ENCODE measurements around the gene C1QTNF5.

The C1QTNF5 gene

DNA sequence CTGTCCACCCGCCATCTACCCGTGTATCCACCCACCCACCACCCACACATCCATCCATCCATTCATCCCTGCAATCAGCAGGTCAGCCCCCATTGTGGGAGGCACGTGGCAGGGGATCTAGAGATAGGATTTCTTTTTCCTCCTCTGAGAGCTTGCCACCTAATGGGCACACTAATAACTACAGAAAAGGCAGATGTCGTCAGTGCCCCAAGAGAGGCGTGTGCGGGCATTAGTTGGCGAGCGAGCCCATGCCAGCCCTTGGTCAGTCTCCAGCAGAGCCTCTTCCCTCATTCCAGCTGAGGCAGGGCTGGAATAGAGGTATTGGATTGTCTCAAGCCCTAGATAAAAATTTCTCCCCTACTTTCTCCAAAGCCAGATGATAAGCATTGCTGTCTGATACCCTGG is 31.1 kb upstream of the C1QTNF5 start:
- TF ChIP-seq EGR2 (tag by site-specific recombination; IDR thresholded peaks at IDR 0.05; ENCODE audit: low read depth) = peak; percentile 98
- peak; percentile 57 for TF ChIP-seq GLIS1 (tag by site-specific recombination; IDR thresholded peaks at IDR 0.05)
- peak; percentile 38; the same call in 1 of the 2 replicates for TF ChIP-seq SP2 (tag by site-specific recombination; IDR thresholded peaks at IDR 0.05)
- TF ChIP-seq ZNF292 (tag by site-specific recombination; IDR thresholded peaks at IDR 0.05; ENCODE audit: borderline replicate concordance, low read depth) = no peak
- TF ChIP-seq ZIC2 (tag by site-specific recombination; IDR thresholded peaks at IDR 0.05) = peak; percentile 71
- no peak for TF ChIP-seq FEZF1 (tag by site-specific recombination; IDR thresholded peaks at IDR 0.05)
- TF ChIP-seq ZBTB17 (tag by site-specific recombination; IDR thresholded peaks at IDR 0.05) = 0 out of 2 replicates have a peak, but pooled peaks have one; percentile 25
- TF ChIP-seq ZFHX2 (tag by site-specific recombination; conservative IDR thresholded peaks at IDR 0.05) = peak; percentile 97
- POLR2A ChIA-PET = interaction anchor here (1.2 to 1.5 kb wide), 2 partner anchors 34 to 277 kb away, joined by 3 to 4 read pairs; no protein-coding TSS in a partner anchor
- no peak overlapping the region for H3K4me3 ChIP-seq (ENCODE audit: low read depth, low read length)
- no peaks in the 10 kb centered on the region for H3K36me3 ChIP-seq (ENCODE audit: control insufficient read depth in 2 of 2, insufficient read depth in 1 of 2, low read length in 2 of 2)
- peaks cover 2% of the 10 kb centered on the region; the same call in 1 of the 2 replicates for H3K4me1 ChIP-seq (ENCODE audit: control insufficient read depth, insufficient read depth, low read length)
- CTCF ChIA-PET = interaction anchor here (1.8 to 5.4 kb wide), 7 partner anchors 9 to 64 kb away, joined by 5 to 59 read pairs (median 13); partner anchors contain the start of genes C1QTNF5 and USP2
- H3K9me3 ChIP-seq (ENCODE audit: control insufficient read depth, insufficient read depth, low read depth, low read length) = no peaks in the 10 kb centered on the region
- H3K27ac ChIP-seq (ENCODE audit: extremely low read depth, low read depth, low read length) = no peak overlapping the region

DNA sequence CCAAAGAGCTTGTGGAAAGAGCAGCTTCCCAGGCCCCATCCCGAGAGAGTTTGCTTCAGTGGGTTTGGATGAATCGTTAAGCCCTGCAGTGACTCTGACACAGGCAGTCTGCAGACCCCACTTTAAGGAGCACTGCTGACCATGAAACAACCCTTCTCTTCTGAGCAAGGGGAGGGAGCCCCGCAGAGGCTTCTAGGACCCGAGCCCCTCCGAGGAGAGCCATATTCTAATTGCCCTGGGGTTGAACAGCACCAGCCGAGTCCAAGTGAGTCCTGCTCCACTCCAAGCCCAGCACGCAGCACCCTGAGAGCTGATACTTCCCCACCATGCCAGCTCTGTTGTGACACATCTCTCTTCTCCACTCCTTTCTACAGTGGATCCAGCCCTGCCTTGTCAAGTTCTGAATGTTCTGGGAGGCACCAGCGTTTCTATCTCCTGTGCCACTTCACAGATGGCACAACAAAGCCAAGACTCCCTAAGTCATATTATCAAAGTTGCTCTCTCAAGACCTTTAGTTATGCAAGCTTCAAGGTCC is 30.5 kb upstream of the C1QTNF5 start:
- TF ChIP-seq ZNF350 (tag by site-specific recombination; IDR thresholded peaks at IDR 0.05) (no peak), TCF7L2 (IDR thresholded peaks at IDR 0.05; ENCODE audit: borderline replicate concordance, low read depth, low read length) (no peak), ZNF280D (tag by site-specific recombination; IDR thresholded peaks at IDR 0.05) (no peak), HOXD13 (CRISPR knock-in tag; IDR thresholded peaks at IDR 0.05; ENCODE audit: borderline replicate concordance) (no peak), ZNF211 (tag by site-specific recombination; IDR thresholded peaks at IDR 0.05; ENCODE audit: low read depth) (no peak), AEBP2 (tag by site-specific recombination; IDR thresholded peaks at IDR 0.05; ENCODE audit: borderline replicate concordance) (no peak), ZNF114 (tag by site-specific recombination; IDR thresholded peaks at IDR 0.05) (no peak), ZNF571 (tag by site-specific recombination; IDR thresholded peaks at IDR 0.05) (no peak), SALL2 (tag by site-specific recombination; IDR thresholded peaks at IDR 0.05; ENCODE audit: borderline replicate concordance) (no peak), ZNF324 (tag by site-specific recombination; IDR thresholded peaks at IDR 0.05) (no peak), ZFP37 (tag by site-specific recombination; IDR thresholded peaks at IDR 0.05) (no peak), YY1 (tag by site-specific recombination; IDR thresholded peaks at IDR 0.05) (no peak), ZNF292 (tag by site-specific recombination; IDR thresholded peaks at IDR 0.05; ENCODE audit: borderline replicate concordance, low read depth) (no peak), ZNF311 (tag by site-specific recombination; IDR thresholded peaks at IDR 0.05; ENCODE audit: borderline replicate concordance) (no peak)
- TF ChIP-seq, protein P1, sequence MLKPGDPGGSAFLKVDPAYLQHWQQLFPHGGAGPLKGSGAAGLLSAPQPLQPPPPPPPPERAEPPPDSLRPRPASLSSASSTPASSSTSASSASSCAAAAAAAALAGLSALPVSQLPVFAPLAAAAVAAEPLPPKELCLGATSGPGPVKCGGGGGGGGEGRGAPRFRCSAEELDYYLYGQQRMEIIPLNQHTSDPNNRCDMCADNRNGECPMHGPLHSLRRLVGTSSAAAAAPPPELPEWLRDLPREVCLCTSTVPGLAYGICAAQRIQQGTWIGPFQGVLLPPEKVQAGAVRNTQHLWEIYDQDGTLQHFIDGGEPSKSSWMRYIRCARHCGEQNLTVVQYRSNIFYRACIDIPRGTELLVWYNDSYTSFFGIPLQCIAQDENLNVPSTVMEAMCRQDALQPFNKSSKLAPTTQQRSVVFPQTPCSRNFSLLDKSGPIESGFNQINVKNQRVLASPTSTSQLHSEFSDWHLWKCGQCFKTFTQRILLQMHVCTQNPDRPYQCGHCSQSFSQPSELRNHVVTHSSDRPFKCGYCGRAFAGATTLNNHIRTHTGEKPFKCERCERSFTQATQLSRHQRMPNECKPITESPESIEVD (tag by site-specific recombination; IDR thresholded peaks at IDR 0.05) = no peak
- TF ChIP-seq, protein P2, sequence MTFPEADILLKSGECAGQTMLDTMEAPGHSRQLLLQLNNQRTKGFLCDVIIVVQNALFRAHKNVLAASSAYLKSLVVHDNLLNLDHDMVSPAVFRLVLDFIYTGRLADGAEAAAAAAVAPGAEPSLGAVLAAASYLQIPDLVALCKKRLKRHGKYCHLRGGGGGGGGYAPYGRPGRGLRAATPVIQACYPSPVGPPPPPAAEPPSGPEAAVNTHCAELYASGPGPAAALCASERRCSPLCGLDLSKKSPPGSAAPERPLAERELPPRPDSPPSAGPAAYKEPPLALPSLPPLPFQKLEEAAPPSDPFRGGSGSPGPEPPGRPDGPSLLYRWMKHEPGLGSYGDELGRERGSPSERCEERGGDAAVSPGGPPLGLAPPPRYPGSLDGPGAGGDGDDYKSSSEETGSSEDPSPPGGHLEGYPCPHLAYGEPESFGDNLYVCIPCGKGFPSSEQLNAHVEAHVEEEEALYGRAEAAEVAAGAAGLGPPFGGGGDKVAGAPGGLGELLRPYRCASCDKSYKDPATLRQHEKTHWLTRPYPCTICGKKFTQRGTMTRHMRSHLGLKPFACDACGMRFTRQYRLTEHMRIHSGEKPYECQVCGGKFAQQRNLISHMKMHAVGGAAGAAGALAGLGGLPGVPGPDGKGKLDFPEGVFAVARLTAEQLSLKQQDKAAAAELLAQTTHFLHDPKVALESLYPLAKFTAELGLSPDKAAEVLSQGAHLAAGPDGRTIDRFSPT (tag by site-specific recombination; IDR thresholded peaks at IDR 0.05) = no peak
- ChIA-PET CTCF (interaction anchor here (0.5 to 5.4 kb wide), 9 partner anchors 9 to 756 kb away, joined by 3 to 59 read pairs (median 5); partner anchors contain the start of genes C1QTNF5 and USP2), POLR2A (interaction anchor here (0.9 to 1.5 kb wide), 3 partner anchors 10 to 276 kb away, joined by 3 to 4 read pairs (median 4); no protein-coding TSS in a partner anchor)
- no peak overlapping the region for H3K27ac ChIP-seq (ENCODE audit: extremely low read depth, low read depth, low read length)
- peaks cover 2% of the 10 kb centered on the region; the same call in 1 of the 2 replicates for H3K4me1 ChIP-seq (ENCODE audit: control insufficient read depth, insufficient read depth, low read length)
- no peaks in the 10 kb centered on the region for H3K36me3 ChIP-seq (ENCODE audit: control insufficient read depth in 2 of 2, insufficient read depth in 1 of 2, low read length in 2 of 2)
- H3K9me3 ChIP-seq (ENCODE audit: control insufficient read depth, insufficient read depth, low read depth, low read length) = no peaks in the 10 kb centered on the region
- no peak overlapping the region for H3K4me3 ChIP-seq (ENCODE audit: low read depth, low read length)
